Smooth muscle cell (in vitro differentiated cells): Measurements from ENCODE around the gene CEP295NL. TPM values are rescaled to one million over a fixed set of nuclear protein-coding genes. Genes with fewer than 3 reads are reported as not detected.
"Not testable (repeated sequence)": the region's sequence is repeated elsewhere in the genome, so short reads cannot be mapped to it uniquely, and the experiment has no call there.

Experiments
- DNase-seq: peaks from one replicate; lab custom pipeline; 2025; ENCODE audit not compliant: unreplicated experiment; lab: John Stamatoyannopoulos, UW
- H2AFZ ChIP-seq: fragments of 200-600 bp; sonication (generic); 2 replicates; pipeline ENCODE4 v1.6.0; 2016; ENCODE audit warnings: antibody characterized with exemption, low read depth, mild to moderate bottlenecking
- H3F3A ChIP-seq: fragments of 200-600 bp; sonication (generic); 2 replicates; pipeline ENCODE4 v1.6.0; 2017; ENCODE audit warnings: antibody characterized with exemption, low read depth
- H3K27ac ChIP-seq: fragments of 200-600 bp; sonication (generic); 2 replicates; pipeline ENCODE4 v1.5.1; 2016; ENCODE audit warnings: low read depth, mild to moderate bottlenecking
- H3K27me3 ChIP-seq: fragments of 200-600 bp; sonication (generic); 2 replicates; pipeline ENCODE4 v1.6.1; 2016; ENCODE audit warnings: low read depth, mild to moderate bottlenecking
- H3K36me3 ChIP-seq: fragments of 200-600 bp; sonication (generic); 2 replicates; pipeline ENCODE4 v1.5.1; 2016; ENCODE audit warnings: low read depth
- H3K4me1 ChIP-seq: fragments of 200-600 bp; sonication (generic); 2 replicates; pipeline ENCODE4 v1.5.1; 2016; ENCODE audit warnings: low read depth
- H3K4me2 ChIP-seq: fragments of 200-600 bp; sonication (generic); 2 replicates; pipeline ENCODE4 v1.6.0; 2016; ENCODE audit warnings: mild to moderate bottlenecking
- H3K4me3 ChIP-seq: fragments of 200-600 bp; sonication (generic); 2 replicates; pipeline ENCODE4 v1.5.1; 2016; ENCODE audit warnings: mild to moderate bottlenecking
- H3K79me2 ChIP-seq: fragments of 200-600 bp; sonication (generic); 2 replicates; pipeline ENCODE4 v1.6.0; 2016; ENCODE audit warnings: low read depth, mild to moderate bottlenecking
- H3K9ac ChIP-seq: fragments of 200-600 bp; sonication (generic); 2 replicates; pipeline ENCODE4 v1.6.0; 2016; ENCODE audit warnings: low read depth
- H3K9me3 ChIP-seq: fragments of 200-600 bp; sonication (generic); replicated peaks from 2 replicates; pipeline ENCODE4 v1.5.1; 2016; ENCODE audit warnings: low read depth
- H4K20me1 ChIP-seq: fragments of 200-600 bp; sonication (generic); 2 replicates; pipeline ENCODE4 v1.6.0; 2016; ENCODE audit warnings: low read depth
- WGBS: methylation state at CpG from one replicate; pipeline ENCODE4 v1.1.7; 2016; ENCODE audit warnings: low lambda C conversion rate; 5-methylcytosine and 5-hydroxymethylcytosine counted together
- polyA plus RNA-seq: library from polyadenylated mRNA; unstranded; fragments of >200 nt; fragmentation: Nextera tagmentation; extraction: Ambion mirVana; gene quantifications from 2 replicates; pipeline ENCODE4 v1.2.1, GENCODE V29; 2016
- total RNA-seq: library from RNA; depleted of rRNA; stranded (reverse); fragments of >200 nt; gene quantifications from 2 replicates; pipeline ENCODE4 v1.2.3, GENCODE V29; 2014
- TF ChIP-seq, protein P1 (sequence below): fragments of 200-600 bp; sonication (generic); IDR thresholded peaks from 2 replicates; pipeline ENCODE4 v1.5.1; 2017; ENCODE audit warnings: borderline replicate concordance, mild to moderate bottlenecking, antibody characterized with exemption; ENCODE audit not compliant: insufficient read depth, poor library complexity, severe bottlenecking

CEP295NL gene
- total and polyA plus RNA-seq, 2 experiments from 2014 or later: 1.2 TPM; not detected in 1

DNA sequence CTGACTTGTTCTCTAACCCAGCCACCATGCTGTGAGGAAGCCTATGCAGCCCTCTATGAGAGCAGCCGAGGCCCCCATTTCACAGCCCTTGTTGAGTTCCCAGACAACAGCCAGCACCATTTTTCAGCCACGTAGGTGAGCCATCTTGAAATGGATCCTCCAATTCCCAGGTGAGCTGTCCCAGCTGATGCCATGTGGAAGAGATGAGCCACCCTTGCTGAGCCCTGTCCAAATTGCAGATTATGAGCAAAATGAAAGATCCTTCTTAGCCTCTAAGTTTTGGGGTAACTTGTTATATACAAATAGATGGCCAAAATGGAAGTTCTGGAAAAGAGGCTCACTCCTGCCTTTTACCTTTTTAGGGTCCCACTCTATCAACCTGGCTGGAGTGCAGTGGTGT is 47.9 kb upstream of the CEP295NL start:
- no peak for DNase-seq
- Histone ChIP-seq H2AFZ (no peak overlapping the region), H3K36me3 (no peaks in the 10 kb centered on the region), H3K9ac (no peak overlapping the region), H3K9me3 (no peaks in the 10 kb centered on the region), H3K27me3 (no peaks in the 10 kb centered on the region), H3K4me1 (no peaks in the 10 kb centered on the region), H3K79me2 (no peaks in the 10 kb centered on the region), H3K27ac (no peak overlapping the region), H3K4me3 (no peak overlapping the region), H4K20me1 (no peaks in the 10 kb centered on the region), H3K4me2 (no peak overlapping the region), H3F3A (no peaks in the 10 kb centered on the region)
- 92% methylated on average over 2 of the region's 2 CpGs for WGBS
- TF ChIP-seq, protein P1, sequence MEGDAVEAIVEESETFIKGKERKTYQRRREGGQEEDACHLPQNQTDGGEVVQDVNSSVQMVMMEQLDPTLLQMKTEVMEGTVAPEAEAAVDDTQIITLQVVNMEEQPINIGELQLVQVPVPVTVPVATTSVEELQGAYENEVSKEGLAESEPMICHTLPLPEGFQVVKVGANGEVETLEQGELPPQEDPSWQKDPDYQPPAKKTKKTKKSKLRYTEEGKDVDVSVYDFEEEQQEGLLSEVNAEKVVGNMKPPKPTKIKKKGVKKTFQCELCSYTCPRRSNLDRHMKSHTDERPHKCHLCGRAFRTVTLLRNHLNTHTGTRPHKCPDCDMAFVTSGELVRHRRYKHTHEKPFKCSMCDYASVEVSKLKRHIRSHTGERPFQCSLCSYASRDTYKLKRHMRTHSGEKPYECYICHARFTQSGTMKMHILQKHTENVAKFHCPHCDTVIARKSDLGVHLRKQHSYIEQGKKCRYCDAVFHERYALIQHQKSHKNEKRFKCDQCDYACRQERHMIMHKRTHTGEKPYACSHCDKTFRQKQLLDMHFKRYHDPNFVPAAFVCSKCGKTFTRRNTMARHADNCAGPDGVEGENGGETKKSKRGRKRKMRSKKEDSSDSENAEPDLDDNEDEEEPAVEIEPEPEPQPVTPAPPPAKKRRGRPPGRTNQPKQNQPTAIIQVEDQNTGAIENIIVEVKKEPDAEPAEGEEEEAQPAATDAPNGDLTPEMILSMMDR: no peak

DNA sequence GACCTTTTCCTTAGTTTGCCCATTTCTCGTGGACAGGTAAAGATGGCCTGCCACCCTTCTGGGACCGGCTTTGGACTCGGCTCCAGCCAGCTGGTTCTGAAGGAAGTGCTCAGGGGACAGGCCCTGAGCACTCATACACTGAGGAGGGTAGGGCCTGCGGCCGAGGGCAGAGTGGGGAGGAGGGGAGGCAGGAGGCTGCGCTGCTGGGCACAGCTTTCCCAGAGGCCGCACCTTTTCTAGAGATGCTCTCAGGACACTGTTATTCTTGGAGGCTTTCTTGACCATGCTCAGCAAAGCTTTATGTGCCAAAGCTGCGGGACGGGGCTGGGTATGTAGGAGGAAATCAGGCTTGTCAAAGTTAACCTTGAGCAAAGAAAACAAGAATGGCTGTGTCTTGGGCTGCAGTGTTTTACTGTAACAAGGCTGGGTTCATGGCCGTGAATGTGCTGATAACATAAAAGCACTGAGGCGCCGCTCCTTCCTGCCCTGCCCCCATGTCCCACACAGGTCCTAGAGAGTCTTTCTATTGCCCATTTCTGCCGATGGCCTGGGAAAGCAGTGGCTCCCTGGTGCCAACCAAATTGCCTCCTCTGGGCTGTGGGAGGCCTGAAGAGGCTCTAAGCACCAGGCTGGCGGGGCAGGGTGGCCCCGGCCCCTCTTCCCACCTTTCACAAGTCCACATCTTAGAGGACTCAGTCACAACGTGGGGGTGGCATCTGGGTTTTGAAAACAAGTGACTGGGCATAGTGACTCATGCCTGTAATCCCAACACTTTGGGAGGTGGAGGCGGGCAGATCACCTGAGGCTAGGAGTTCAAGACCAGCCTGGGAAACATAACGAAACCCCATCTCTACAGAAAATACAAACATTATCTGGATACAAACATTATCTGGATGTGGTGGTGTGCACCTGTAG is 44.5 kb upstream of the CEP295NL start:
- 70% methylated on average over 18 of the region's 18 CpGs for WGBS
- Histone ChIP-seq H3K27me3 (no peaks in the 10 kb centered on the region), H3K79me2 (no peaks in the 10 kb centered on the region), H4K20me1 (no peaks in the 10 kb centered on the region), H3K9me3 (no peaks in the 10 kb centered on the region), H3F3A (no peaks in the 10 kb centered on the region), H3K4me2 (no peak overlapping the region), H3K4me1 (no peaks in the 10 kb centered on the region), H3K4me3 (no peak overlapping the region), H3K27ac (no peak overlapping the region), H2AFZ (peak overlapping the region; percentile 19), H3K9ac (no peak overlapping the region), H3K36me3 (no peaks in the 10 kb centered on the region)
- no peak for DNase-seq
- TF ChIP-seq, protein P1: no peak

DNA sequence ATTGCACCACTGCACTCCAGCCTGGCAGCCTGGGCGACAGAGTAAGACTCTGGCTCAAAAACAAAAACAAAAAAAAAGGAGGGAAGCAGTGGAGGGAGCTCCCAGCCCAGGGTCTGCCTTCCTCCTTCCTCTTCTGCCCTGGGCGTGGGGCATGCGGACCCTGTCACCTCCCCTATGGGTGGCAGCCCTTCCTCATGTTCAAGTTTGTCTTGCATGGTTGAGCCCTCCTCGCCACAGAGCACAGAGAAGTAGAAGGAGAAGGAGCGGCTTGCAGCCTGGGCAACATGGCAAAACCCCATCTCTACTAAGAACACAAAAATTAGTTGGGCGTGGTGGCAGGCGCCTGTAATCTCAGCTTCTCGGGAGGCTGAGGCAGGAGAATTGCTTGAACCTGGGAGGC is 43.6 kb upstream of the CEP295NL start:
- Histone ChIP-seq H3K4me3 (no peak overlapping the region), H3K36me3 (no peaks in the 10 kb centered on the region), H3K79me2 (no peaks in the 10 kb centered on the region), H3K4me2 (no peak overlapping the region), H3K27me3 (no peaks in the 10 kb centered on the region), H3F3A (no peaks in the 10 kb centered on the region), H3K9me3 (no peaks in the 10 kb centered on the region), H3K4me1 (no peaks in the 10 kb centered on the region), H3K27ac (no peak overlapping the region), H2AFZ (no peak overlapping the region), H3K9ac (no peak overlapping the region), H4K20me1 (no peaks in the 10 kb centered on the region)
- WGBS: 95% methylated on average over 8 of the region's 8 CpGs
- TF ChIP-seq, protein P1: no peak
- no peak for DNase-seq

DNA sequence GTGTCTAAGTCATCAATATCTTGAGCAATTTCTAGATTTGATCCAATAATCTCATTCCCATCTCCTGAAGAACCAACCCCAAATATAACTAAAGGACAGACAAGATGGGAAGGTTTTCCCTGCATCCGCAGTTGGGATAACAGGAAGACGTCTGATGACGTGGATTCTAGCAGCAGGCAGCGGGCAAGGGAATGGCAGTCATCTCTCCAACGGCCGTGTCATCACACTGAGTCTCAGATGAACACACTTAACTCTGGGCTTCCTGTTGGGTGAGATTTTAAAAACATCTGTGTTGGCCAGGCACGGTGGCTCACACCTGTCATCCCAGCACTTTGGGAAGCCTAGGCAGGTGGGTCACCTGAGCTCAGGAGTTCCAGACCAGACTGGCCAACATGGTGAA is 43.1 kb upstream of the CEP295NL start:
- Histone ChIP-seq H3F3A (no peaks in the 10 kb centered on the region), H3K4me2 (no peak overlapping the region), H3K9me3 (no peaks in the 10 kb centered on the region), H3K27ac (no peak overlapping the region), H4K20me1 (no peaks in the 10 kb centered on the region), H3K9ac (no peak overlapping the region), H3K36me3 (no peaks in the 10 kb centered on the region), H3K79me2 (no peaks in the 10 kb centered on the region), H3K4me3 (no peak overlapping the region), H3K4me1 (no peaks in the 10 kb centered on the region), H2AFZ (no peak overlapping the region), H3K27me3 (no peaks in the 10 kb centered on the region)
- 85% methylated on average over 7 of the region's 7 CpGs for WGBS
- TF ChIP-seq, protein P1: no peak
- no peak for DNase-seq

DNA sequence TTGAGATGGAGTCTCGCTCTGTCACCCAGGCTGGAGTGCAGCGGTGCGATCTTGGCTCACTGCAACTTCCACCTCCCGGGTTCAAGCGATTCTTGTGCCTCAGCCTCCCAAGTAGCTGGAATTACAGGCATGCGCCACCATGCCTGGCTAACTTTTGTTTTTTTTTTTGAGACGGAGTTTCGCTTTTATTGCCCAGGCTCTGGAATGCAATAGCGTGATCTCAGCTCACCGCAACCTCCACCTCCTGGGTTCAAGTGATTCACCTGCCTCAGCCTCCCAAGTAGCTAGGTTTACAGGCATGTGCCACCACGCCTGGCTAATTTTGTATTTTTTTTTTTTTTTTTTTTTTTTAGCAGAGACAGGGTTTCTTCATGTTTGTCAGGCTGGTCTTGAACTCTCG is 42.5 kb upstream of the CEP295NL start:
- 95% methylated on average over 12 of the region's 12 CpGs for WGBS
- DNase-seq, H3K9ac ChIP-seq, H3K9me3 ChIP-seq, H3K4me2 ChIP-seq, H3K79me2 ChIP-seq, H2AFZ ChIP-seq, H3K27me3 ChIP-seq, H3K4me1 ChIP-seq, H3K27ac ChIP-seq, H3K36me3 ChIP-seq, H4K20me1 ChIP-seq, H3K4me3 ChIP-seq, H3F3A ChIP-seq: not testable (repeated sequence)
